GM12801 (cell line): ENCODE data around the gene IL2RA.

Source experiments
- CTCF ChIP-seq: IDR thresholded peaks from one replicate; pipeline ENCODE4 v1.5.1; 2011; ENCODE audit warnings: control low read depth; ENCODE audit not compliant: insufficient read length; ENCODE audit errors: extremely low read depth

IL2RA gene

GRCh38 chr10:5963071-5963470 is 99.1 kb downstream of the IL2RA start:
- no peak for TF ChIP-seq CTCF

GRCh38 chr10:5961405-5962100 is 100.6 kb downstream of the IL2RA start:
- TF ChIP-seq CTCF, result no peak
